GM12878 (cell line): ENCODE measurements around the gene ADAMTSL3. TPM values are rescaled to one million over a fixed set of nuclear protein-coding genes. Genes with fewer than 3 reads are reported as not detected.
A peak's percentile ranks its signal among the peaks of the same experiment; 100 is the strongest.

ENCODE experiments used
- ATAC-seq: fragments of 200-7000 bp; cut with Tn5 transposase; 3 replicates; pipeline ENCODE4 v1.9.1; 2020; ENCODE audit warnings: mild to moderate bottlenecking, moderate library complexity
- BruUV-seq: library from RNA; stranded (reverse); fragments of 400-500 nt; replicated peaks from 2 replicates; lab custom pipeline; 2021; lab: Mats Ljungman, UMichigan
- CTCF ChIA-PET: fragments of 300-600 bp; sonication (Branson Sonifier 250); formaldehyde crosslinking; extraction: SDS; loops from one replicate; lab custom pipeline; 2021; ENCODE audit warnings: inconsistent platforms; lab: Yijun Ruan, JAX
- POLR2A ChIA-PET: fragments of 350-600 bp; formaldehyde crosslinking; extraction: SDS; loops from one replicate; lab custom pipeline; 2021; ENCODE audit warnings: inconsistent platforms; lab: Charles Lee
- RAD21 ChIA-PET: fragments of 300-600 bp; sonication (Branson Sonifier 250); formaldehyde crosslinking; loops from one replicate; lab custom pipeline; 2023; ENCODE audit warnings: antibody characterized with exemption; ENCODE audit not compliant: unreplicated experiment; lab: Charles Lee
- SMC1A ChIA-PET: fragments of 300-600 bp; sonication (Branson Sonifier 250); formaldehyde crosslinking; loops from one replicate; lab custom pipeline; 2023; ENCODE audit not compliant: unreplicated experiment, uncharacterized antibody; lab: Charles Lee
- DNase-seq: peaks from one replicate; pipeline ENCODE4 v3.0.0-alpha.2; 2011; ENCODE audit warnings: low read depth, low spot score
- FAIRE-seq: peaks from 3 replicates; lab custom pipeline; 2011; peaks lifted over from hg19 to GRCh38; lab: Jason Lieb, UNC
- H2AFZ ChIP-seq: 2 replicates; pipeline ENCODE4 v1.6.0; 2011; ENCODE audit warnings: low read depth, low read length, control low read depth; ENCODE audit not compliant: control insufficient read depth
- H3K27ac ChIP-seq: 2 replicates; pipeline ENCODE4 v1.5.1; 2011; ENCODE audit warnings: control low read depth; ENCODE audit not compliant: control insufficient read depth, insufficient read depth
- H3K27me3 ChIP-seq, 2 experiments: replicated peaks in 1 of 2; 2 replicates each; pipeline versions ENCODE4 v1.6.0 to v1.6.1; 2011; ENCODE audit warnings: low read length in 1 of 2; ENCODE audit not compliant: control insufficient read depth in 2 of 2, insufficient read depth in 2 of 2
- H3K36me3 ChIP-seq, 2 experiments: 2 replicates each; pipeline ENCODE4 v1.5.1; 2011; ENCODE audit warnings: low read length in 1 of 2; ENCODE audit not compliant: control insufficient read depth in 2 of 2, insufficient read depth in 2 of 2
- H3K4me1 ChIP-seq: 2 replicates; pipeline ENCODE4 v1.6.1; 2011; ENCODE audit warnings: mild to moderate bottlenecking, low read length, moderate library complexity, mixed read lengths; ENCODE audit not compliant: control insufficient read depth, insufficient read depth
- H3K4me2 ChIP-seq: 2 replicates; pipeline ENCODE4 v1.6.0; 2011; ENCODE audit warnings: control low read depth; ENCODE audit not compliant: control insufficient read depth, insufficient read depth
- H3K4me3 ChIP-seq: fragments of 200-600 bp; sonication (generic); 2 replicates; pipeline ENCODE4 v1.5.1; 2016
- H3K79me2 ChIP-seq: 2 replicates; pipeline ENCODE4 v1.6.0; 2011; ENCODE audit warnings: low read length; ENCODE audit not compliant: control insufficient read depth, insufficient read depth
- H3K9ac ChIP-seq: 2 replicates; pipeline ENCODE4 v1.8.0; 2011; ENCODE audit warnings: low read length, control low read depth, mixed read lengths; ENCODE audit not compliant: control insufficient read depth, insufficient read depth
- H3K9me3 ChIP-seq: replicated peaks from 3 replicates; pipeline ENCODE4 v1.5.1; 2011; ENCODE audit warnings: mild to moderate bottlenecking, low read length; ENCODE audit not compliant: control insufficient read depth, insufficient read depth
- H4K20me1 ChIP-seq: 2 replicates; pipeline ENCODE4 v1.6.0; 2011; ENCODE audit not compliant: control insufficient read depth, insufficient read depth
- ASH2L ChIP-seq: fragments of 300-600, 200-600 bp; sonication (generic); IDR thresholded peaks from 2 replicates; pipeline ENCODE4 v1.6.1; 2017; ENCODE audit warnings: low read depth, mild to moderate bottlenecking, borderline replicate concordance
- ATF2 ChIP-seq: IDR thresholded peaks from 2 replicates; pipeline ENCODE4 v1.6.1; 2012; ENCODE audit warnings: low read length, inconsistent platforms
- BCL11A ChIP-seq: IDR thresholded peaks from 2 replicates; pipeline ENCODE4 v1.6.1; 2011; ENCODE audit warnings: low read depth, low read length
- BHLHE40 ChIP-seq, 2 experiments: fragments of 450-650 bp in 1 of 2; IDR thresholded peaks; 2 replicates each; pipeline ENCODE4 v1.6.1; 2011 to 2017; ENCODE audit warnings: low read depth in 2 of 2, borderline replicate concordance in 1 of 2, improper control_type of control experiment in 1 of 2, low read length in 1 of 2, mild to moderate bottlenecking in 1 of 2
- CBFB ChIP-seq: IDR thresholded peaks from 2 replicates; pipeline ENCODE4 v1.6.1; 2016; ENCODE audit warnings: antibody characterized with exemption, low read depth
- CEBPB ChIP-seq, 2 experiments: fragments of 150-350 bp in 1 of 2; IDR thresholded peaks; 2 replicates each; pipeline ENCODE4 v1.6.1; 2012 to 2014; ENCODE audit warnings: low read depth in 2 of 2, low read length in 2 of 2, borderline replicate concordance in 1 of 2, inconsistent platforms in 1 of 2
- CREM ChIP-seq: IDR thresholded peaks from 2 replicates; pipeline ENCODE4 v1.6.1; 2014; ENCODE audit warnings: antibody characterized with exemption, low read depth
- DPF2 ChIP-seq: fragments of 450-650 bp; IDR thresholded peaks from 2 replicates; pipeline ENCODE4 v1.6.1; 2017; ENCODE audit warnings: mild to moderate bottlenecking
- IRF3 ChIP-seq: fragments of 450-650 bp; IDR thresholded peaks from 2 replicates; pipeline ENCODE4 v1.6.1; 2014; ENCODE audit warnings: mild to moderate bottlenecking
- IRF4 ChIP-seq: IDR thresholded peaks from 2 replicates; pipeline ENCODE4 v1.6.1; 2011; ENCODE audit warnings: low read depth, low read length
- NBN ChIP-seq: fragments of 450-650 bp; IDR thresholded peaks from 2 replicates; pipeline ENCODE4 v1.6.1; 2016
- NR2C2 ChIP-seq: IDR thresholded peaks from 2 replicates; pipeline ENCODE4 v1.6.1; 2011; ENCODE audit warnings: borderline replicate concordance, low read depth; ENCODE audit not compliant: control insufficient read depth, insufficient read length
- NR2F1 ChIP-seq: fragments of 450-650 bp; conservative IDR thresholded peaks from 2 replicates; pipeline ENCODE4 v1.6.1; 2017; ENCODE audit warnings: mild to moderate bottlenecking
- POLR2AphosphoS5 ChIP-seq: IDR thresholded peaks from 2 replicates; pipeline ENCODE4 v1.6.1; 2011; ENCODE audit warnings: mild to moderate bottlenecking, low read length, inconsistent platforms
- RAD51 ChIP-seq: fragments of 450-650 bp; IDR thresholded peaks from 2 replicates; pipeline ENCODE4 v1.6.1; 2016; ENCODE audit warnings: moderate library complexity, mild to moderate bottlenecking, inconsistent platforms
- RELA ChIP-seq: fragments of 450-650 bp; IDR thresholded peaks from 2 replicates; pipeline ENCODE4 v1.8.0; 2014; ENCODE audit warnings: borderline replicate concordance; ENCODE audit not compliant: partially characterized antibody
- SKIL ChIP-seq: fragments of 450-650 bp; IDR thresholded peaks from 2 replicates; pipeline ENCODE4 v1.6.1; 2017; ENCODE audit warnings: mild to moderate bottlenecking, low read depth, inconsistent platforms; ENCODE audit not compliant: poor library complexity, severe bottlenecking
- TCF12 ChIP-seq: IDR thresholded peaks from 2 replicates; pipeline ENCODE4 v1.6.1; 2011; ENCODE audit warnings: low read depth, mild to moderate bottlenecking, low read length
- WGBS: methylation state at CpG from one replicate; pipeline ENCODE4 v1.1.6; 2016; ENCODE audit warnings: low lambda C conversion rate; ENCODE audit not compliant: insufficient replicate concordance, insufficient coverage; ENCODE audit errors: missing lambda C conversion rate; 5-methylcytosine and 5-hydroxymethylcytosine counted together
- in situ Hi-C: fragments of 300-500 bp; cut with MboI; formaldehyde crosslinking; loops from 9 replicates; pipeline ENCODE4 v1.14.3; 2018; ENCODE audit warnings: mixed read lengths
- intact Hi-C: fragments of 100-400 bp; cut with micrococcal nuclease; formaldehyde crosslinking; loops from one replicate; pipeline ENCODE4 v1.14.2; 2022; ENCODE audit not compliant: unreplicated experiment
- polyA plus RNA-seq, 11 experiments: library from polyadenylated mRNA; depleted of rRNA in 4 of 11; unstranded in 6 of 11; stranded (reverse) in 5 of 11; fragments of >200 nt; fragmentation: Nextera tagmentation in 4 of 11; fragmentation: Illumina TruSeq in 1 of 11; extraction: Ambion mirVana in 4 of 11; extraction: Trizol in 1 of 11; gene quantifications; 1 replicate in 1 of 11; 2 replicates in 10 of 11; pipeline versions ENCODE4 v1.2.1 to v1.2.3, GENCODE V29; 2011 to 2016; ENCODE audit warnings: inconsistent platforms in 2 of 11, missing spikeins in 2 of 11, low read depth in 1 of 11
- total RNA-seq, 4 experiments: library from RNA; depleted of rRNA in 3 of 4; stranded (reverse); fragments of >200 nt in 3 of 4; fragmentation: Illumina TruSeq in 1 of 4; extraction: Trizol in 1 of 4; gene quantifications; 2 replicates each; pipeline versions ENCODE4 v1.2.1 to v1.2.3, GENCODE V29; 2013 to 2021

ADAMTSL3 gene
- total and polyA plus RNA-seq, 10 of the 15 experiments (the other 5 are each of a cell fraction or from before 2014, with no cell fraction given): 0.01 to 0.28 (median 0.13) TPM

GRCh38 chr15:83919319-83919830 lies 265.5 kb downstream of the ADAMTSL3 start:
- peak overlapping the region; percentile 68 for H3K27ac ChIP-seq
- ChIA-PET POLR2A (interaction anchor here (1.1 to 1.3 kb wide), 3 partner anchors 8 to 74 kb away, joined by 3 read pairs; no protein-coding TSS in a partner anchor), SMC1A (interaction anchor here (1.1 to 2.7 kb wide), 8 partner anchors 8 to 84 kb away, joined by 3 to 18 read pairs (median 7); no protein-coding TSS in a partner anchor), CTCF (interaction anchor here (1.0 to 2.0 kb wide), 4 partner anchors 9 to 55 kb away, joined by 3 to 8 read pairs (median 5); no protein-coding TSS in a partner anchor), RAD21 (interaction anchor here (1.0 to 3.1 kb wide), 6 partner anchors 8 to 74 kb away, joined by 3 to 15 read pairs (median 6); no protein-coding TSS in a partner anchor)
- no peaks in the 10 kb centered on the region for H3K36me3 ChIP-seq
- intact Hi-C loops (loop anchor here (1.0 kb wide), 1 partner anchor 9 kb away; no protein-coding TSS in a partner anchor), in situ Hi-C loops (no loop called here)
- peak overlapping the region; percentile 91 for H2AFZ ChIP-seq
- no peaks in the 10 kb centered on the region for H3K79me2 ChIP-seq
- H3K27me3 ChIP-seq: no peaks in the 10 kb centered on the region
- no peaks in the 10 kb centered on the region for H3K9me3 ChIP-seq
- H3K4me3 ChIP-seq: peak overlapping the region; percentile 3; the same call in 1 of the 2 replicates
- peak overlapping the region; percentile 88 for H3K4me2 ChIP-seq
- DNase-seq: peak; percentile 71
- H3K4me1 ChIP-seq: peaks cover 20% of the 10 kb centered on the region
- H4K20me1 ChIP-seq: no peaks in the 10 kb centered on the region
- peak; percentile 18 for FAIRE-seq
- ATAC-seq: peak; percentile 96
- no peak overlapping the region; the same call in 1 of the 2 replicates for H3K9ac ChIP-seq
- BruUV-seq: no TSS peak
- 0% methylated on average over 5 of the region's 5 CpGs for WGBS
- peak; percentile 70 for TF ChIP-seq RELA
- TF ChIP-seq SKIL: peak; percentile 86
- TF ChIP-seq CBFB: peak; percentile 61
- TF ChIP-seq NBN: peak; percentile 96
- TF ChIP-seq IRF4: peak; percentile 67; the same call in 1 of the 2 replicates
- peak; percentile 86 for TF ChIP-seq DPF2
- TF ChIP-seq RAD51: peak; percentile 22; the same call in 1 of the 2 replicates
- peak in 1 of 2 experiments; percentile 27; a peak in 1 of 4 replicates for TF ChIP-seq BHLHE40 (IDR thresholded peaks at IDR 0.05; ENCODE audit: borderline replicate concordance in 1 of 2, low read depth in 2 of 2, low read length in 1 of 2)
- peak; percentile 65; the same call in 1 of the 2 replicates for TF ChIP-seq ATF2
- peak; percentile 67 for TF ChIP-seq CREM
- TF ChIP-seq CEBPB (IDR thresholded peaks at IDR 0.05; ENCODE audit: borderline replicate concordance in 1 of 2, low read depth in 2 of 2, low read length in 2 of 2): no peak
- peak; percentile 97 for TF ChIP-seq NR2F1
- no peak for TF ChIP-seq IRF3
- TF ChIP-seq BCL11A: peak; percentile 85
- no peak for TF ChIP-seq NR2C2
- peak; percentile 45; the same call in 1 of the 2 replicates for TF ChIP-seq ASH2L
- TF ChIP-seq TCF12: peak; percentile 54; the same call in 1 of the 2 replicates
- TF ChIP-seq POLR2AphosphoS5: no peak
